Motor neuron (in vitro differentiated cells): ENCODE results near the gene OLFM2. TPM values are rescaled to one million over a fixed set of nuclear protein-coding genes. Genes with fewer than 3 reads are reported as not detected.
"Not testable (repeated sequence)": the region's sequence is repeated elsewhere in the genome, so short reads cannot be mapped to it uniquely, and the experiment has no call there.

Experiments
- ATAC-seq, 8 experiments: fragments of 200-7000 bp; cut with Tn5 transposase; replicated peaks in 6 of 8; 2 replicates each; pipeline ENCODE4 v1.8.0; 2021; ENCODE audit warnings: mild to moderate bottlenecking in 8 of 8, moderate library complexity in 8 of 8
- H3K27ac ChIP-seq, 2 donors: fragments of 250-450 bp; sonication (Bioruptor Pico); 2 replicates each; pipeline ENCODE4 v1.9.0; 2021; ENCODE audit warnings: antibody characterized with exemption in 2 of 2, mild to moderate bottlenecking in 2 of 2, moderate library complexity in 1 of 2
- H3K4me1 ChIP-seq, 2 donors: fragments of 250-450 bp; sonication (Bioruptor Pico); replicated peaks in 1 of 2; 2 replicates each; pipeline ENCODE4 v1.6.1; 2021; ENCODE audit warnings: antibody characterized with exemption in 2 of 2, mild to moderate bottlenecking in 2 of 2, moderate library complexity in 1 of 2
- H3K4me3 ChIP-seq, 5 donors: fragments of 250-450 bp; sonication (Bioruptor Pico); 2 replicates each; pipeline ENCODE4 v1.9.0; 2021; ENCODE audit warnings: antibody characterized with exemption in 5 of 5, mild to moderate bottlenecking in 5 of 5, moderate library complexity in 4 of 5
- WGBS, 10 experiments: fragments of 450-650 bp; shearing (Covaris generic); methylation state at CpG; one replicate each; pipeline ENCODE4 v1.0.0; 2022; 5-methylcytosine and 5-hydroxymethylcytosine counted together
- in situ Hi-C, 9 experiments: fragments of 400-800 bp; cut with MboI; loops; one replicate each; pipeline ENCODE4 v1.15.0; 2021; ENCODE audit warnings: low sequenced_read_pairs in 9 of 9, low pct_unique_long_range_greater_than_20kb in 2 of 9; ENCODE audit not compliant: unreplicated experiment in 9 of 9
- total RNA-seq, 8 experiments: library from RNA; unstranded; fragments of 300-600 nt; gene quantifications; 2 replicates each; pipeline versions ENCODE4 v1.2.3 to v1.2.4, GENCODE V29; 2022

Gene OLFM2
- total RNA-seq, 8 experiments from 2014 or later = 2.1 to 53.1 (median 32.9) TPM

DNA sequence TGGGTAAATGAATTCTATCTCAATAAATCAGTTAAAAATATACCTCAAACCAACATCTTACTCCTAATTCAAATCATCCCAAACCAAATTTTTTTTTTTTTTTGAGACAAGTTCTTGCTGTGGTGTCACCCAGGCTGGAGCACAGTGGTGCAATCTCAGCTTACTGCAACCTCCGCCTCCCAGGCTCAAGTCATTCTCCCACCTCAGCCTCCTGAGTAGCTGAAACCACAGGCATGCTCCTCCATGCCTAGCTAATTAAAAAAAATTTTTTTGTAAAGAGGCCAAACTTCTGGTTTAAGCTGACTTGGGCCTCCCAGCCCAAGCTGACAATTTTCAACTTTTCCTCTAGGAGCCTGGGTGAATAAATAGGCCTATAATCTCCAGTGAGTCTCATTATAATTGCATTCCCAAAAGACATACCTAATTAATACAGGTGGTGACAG, 22.1 kb upstream of the OLFM2 start:
- Histone ChIP-seq H3K4me1 (no peaks in the 10 kb centered on the region), H3K27ac (no peak overlapping the region), H3K4me3 (no peak overlapping the region)
- ATAC-seq = peak in 2 of 8 experiments; percentile 56 to 74
- in situ Hi-C loops = no loop called here
- 0 to 78% (median 7%) methylated on average over 1 of the region's 1 CpG; no CpG with 5 or more reads in 5 of the 10 experiments for WGBS, 10 experiments

DNA sequence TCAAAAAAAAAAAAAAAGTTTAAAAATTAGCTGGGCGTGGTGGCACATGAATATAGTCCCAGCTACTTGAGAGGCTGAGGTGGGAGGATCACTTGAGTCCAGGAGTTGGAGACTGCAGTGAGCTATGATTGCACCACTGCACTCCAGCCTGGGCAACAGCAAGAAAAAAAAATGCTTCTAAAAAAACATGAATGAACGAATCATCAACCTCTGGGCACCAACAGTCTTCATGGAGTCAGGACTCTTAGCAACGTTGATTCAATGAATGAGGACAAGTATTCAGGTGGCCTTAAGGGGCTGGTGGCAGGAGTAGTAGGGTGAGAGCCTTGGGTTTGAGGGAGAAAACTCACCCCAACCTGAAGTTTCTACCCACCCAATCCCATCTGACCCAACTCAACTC, 20.6 kb upstream of the OLFM2 start:
- in situ Hi-C loops = no loop called here
- no peak overlapping the region for H3K4me3 ChIP-seq
- no peak overlapping the region for H3K27ac ChIP-seq
- WGBS, 10 experiments = 36 to 92% (median 66%) methylated on average over 2 to 3 of the region's 3 CpGs; no CpG with 5 or more reads in 2 of the 10 experiments
- H3K4me1 ChIP-seq = no peaks in the 10 kb centered on the region
- no peak for ATAC-seq

DNA sequence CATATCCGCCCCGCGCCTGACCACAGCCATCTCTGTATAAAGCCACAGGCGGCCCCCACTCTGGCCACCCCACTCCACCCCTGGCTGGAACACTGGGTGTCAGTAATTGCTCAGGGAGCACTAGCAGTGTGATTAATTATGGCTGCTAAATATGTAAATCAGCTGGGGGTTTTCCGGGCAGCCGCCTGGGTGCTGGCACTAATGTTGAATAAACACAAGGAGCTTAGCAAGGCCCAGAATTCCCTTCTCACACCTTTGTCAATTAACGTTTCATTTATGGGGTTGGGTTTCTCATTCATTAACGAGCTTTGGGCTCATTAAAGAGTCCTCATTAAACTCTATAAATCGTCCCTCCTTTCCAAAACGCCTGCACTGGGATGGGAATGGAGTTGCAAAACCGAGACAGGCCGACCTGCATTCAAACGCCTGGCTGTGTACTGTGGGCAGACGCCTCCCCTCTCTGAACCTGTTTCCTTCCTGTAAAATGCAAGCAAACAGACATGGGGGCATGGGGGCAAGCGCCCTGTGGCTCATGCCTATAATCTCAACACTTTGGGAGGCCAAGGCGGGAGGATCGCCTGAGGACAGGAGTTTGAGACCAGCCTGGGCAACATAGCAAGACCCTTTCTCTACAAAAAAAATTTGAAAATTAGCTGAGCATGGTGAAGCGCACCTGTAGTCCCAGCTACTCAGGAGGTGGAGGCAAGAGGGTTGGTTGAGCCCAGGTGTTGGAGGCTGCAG, 17.7 kb upstream of the OLFM2 start:
- H3K4me1 ChIP-seq = no peaks in the 10 kb centered on the region
- WGBS, 10 experiments = 37 to 82% (median 70%) methylated on average over 2 to 12 of the region's 18 CpGs; no CpG with 5 or more reads in 3 of the 10 experiments
- in situ Hi-C loops = no loop called here
- no peak overlapping the region for H3K27ac ChIP-seq
- ATAC-seq = no peak
- H3K4me3 ChIP-seq = no peak overlapping the region

DNA sequence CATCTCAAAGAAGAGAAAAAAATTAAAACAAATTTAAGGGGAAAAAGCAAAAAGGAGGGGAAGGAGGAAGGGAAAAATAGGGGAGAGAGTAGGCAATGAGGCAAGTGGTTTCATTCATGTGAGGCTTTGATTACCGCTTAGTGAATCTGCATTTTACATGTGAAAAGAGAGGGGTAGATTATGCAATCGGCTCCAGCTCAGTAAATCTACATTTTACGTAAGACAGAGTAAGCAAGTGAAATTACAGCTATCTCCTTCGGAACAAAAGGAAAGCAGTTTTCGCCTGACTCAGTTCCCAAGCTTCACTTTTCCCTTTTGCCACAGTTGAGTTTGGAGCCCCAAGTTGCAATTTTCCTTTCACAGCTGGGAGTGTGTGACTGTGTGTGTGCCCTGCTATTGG, 16.0 kb upstream of the OLFM2 start:
- Histone ChIP-seq H3K4me3 (no peak overlapping the region), H3K27ac (peak overlapping the region in 1 of 2 donors; percentile 52), H3K4me1 (no peaks in the 10 kb centered on the region)
- peak in 4 of 8 experiments; percentile 39 to 73 (median 53) for ATAC-seq
- in situ Hi-C loops = no loop called here
- WGBS, 10 experiments = 3 to 63% (median 36%) methylated on average over 1 to 5 of the region's 5 CpGs

DNA sequence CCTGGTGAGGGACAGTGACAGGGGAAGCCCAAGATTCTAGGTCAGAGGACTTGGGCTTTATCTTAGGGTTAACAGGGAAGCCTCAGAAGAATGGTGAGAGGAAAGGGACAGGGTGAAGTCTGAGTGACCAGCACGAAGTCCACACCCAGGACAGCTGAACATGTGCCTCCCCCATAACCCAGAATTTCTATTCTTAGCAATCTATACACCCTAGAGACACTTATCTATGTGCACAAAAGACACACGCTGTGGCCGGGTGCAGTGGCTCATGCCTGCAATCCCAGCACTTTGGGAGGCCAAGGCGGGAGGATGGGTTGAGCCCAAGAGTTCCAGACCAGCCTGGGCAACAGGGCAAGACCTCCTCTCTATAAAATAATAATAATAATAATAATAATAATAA, 11.1 kb upstream of the OLFM2 start:
- no peak for ATAC-seq
- WGBS, 10 experiments = 47 to 100% (median 60%) methylated on average over 1 to 4 of the region's 4 CpGs; no CpG with 5 or more reads in 4 of the 10 experiments
- H3K4me1 ChIP-seq = peaks cover 9 to 11% of the 10 kb centered on the region in 2 donors
- no peak overlapping the region for H3K27ac ChIP-seq
- in situ Hi-C loops = loop anchor here in 6 of 9 experiments (25.0 kb wide), 4 partner anchors 90 to 440 kb away; partner anchors contain the start of genes S1PR2 (in 3 of the 6), ICAM1 (in 1 of the 6), MRPL4 (in 1 of the 6) and TYK2 (in 1 of the 6)
- H3K4me3 ChIP-seq = no peak overlapping the region

DNA sequence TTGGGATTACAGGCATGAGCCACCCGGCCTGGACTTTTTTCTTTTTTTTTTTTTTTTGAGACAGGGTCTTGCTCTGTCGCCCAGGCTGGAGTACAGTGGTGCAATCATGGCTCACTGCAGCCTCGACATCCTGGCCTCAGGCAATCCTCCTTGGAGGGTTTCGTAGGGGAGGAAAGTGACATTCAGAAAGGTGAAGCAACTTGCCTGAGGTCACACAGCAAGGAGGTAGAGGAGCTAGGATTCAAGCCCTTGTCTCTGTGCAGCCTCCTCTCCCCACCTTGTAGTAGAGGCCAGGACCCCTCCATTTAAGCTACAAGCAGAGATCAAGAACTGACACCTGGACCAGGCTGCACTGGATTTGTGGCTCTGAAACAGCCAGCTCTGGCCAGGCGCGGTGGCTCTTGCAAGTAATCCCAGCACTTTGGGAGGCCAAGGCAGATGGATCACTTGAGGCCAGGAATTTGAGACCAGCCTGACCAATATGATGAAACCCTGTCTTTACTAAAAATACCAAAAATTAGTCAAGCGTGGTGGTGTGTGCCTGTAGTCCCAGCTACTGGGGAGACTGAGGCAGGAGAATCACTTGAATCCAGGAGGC, 10.3 kb upstream of the OLFM2 start:
- not testable (repeated sequence) for H3K4me3 ChIP-seq, H3K27ac ChIP-seq, ATAC-seq
- in situ Hi-C loops = loop anchor here in 6 of 9 experiments (25.0 kb wide), 4 partner anchors 91 to 441 kb away; partner anchors contain the start of genes S1PR2 (in 3 of the 6), ICAM1 (in 1 of the 6), MRPL4 (in 1 of the 6) and TYK2 (in 1 of the 6)
- WGBS, 10 experiments = 57 to 100% (median 86%) methylated on average over 1 to 5 of the region's 7 CpGs; no CpG with 5 or more reads in 2 of the 10 experiments
- H3K4me1 ChIP-seq = peaks cover 9 to 11% of the 10 kb centered on the region in 2 donors

DNA sequence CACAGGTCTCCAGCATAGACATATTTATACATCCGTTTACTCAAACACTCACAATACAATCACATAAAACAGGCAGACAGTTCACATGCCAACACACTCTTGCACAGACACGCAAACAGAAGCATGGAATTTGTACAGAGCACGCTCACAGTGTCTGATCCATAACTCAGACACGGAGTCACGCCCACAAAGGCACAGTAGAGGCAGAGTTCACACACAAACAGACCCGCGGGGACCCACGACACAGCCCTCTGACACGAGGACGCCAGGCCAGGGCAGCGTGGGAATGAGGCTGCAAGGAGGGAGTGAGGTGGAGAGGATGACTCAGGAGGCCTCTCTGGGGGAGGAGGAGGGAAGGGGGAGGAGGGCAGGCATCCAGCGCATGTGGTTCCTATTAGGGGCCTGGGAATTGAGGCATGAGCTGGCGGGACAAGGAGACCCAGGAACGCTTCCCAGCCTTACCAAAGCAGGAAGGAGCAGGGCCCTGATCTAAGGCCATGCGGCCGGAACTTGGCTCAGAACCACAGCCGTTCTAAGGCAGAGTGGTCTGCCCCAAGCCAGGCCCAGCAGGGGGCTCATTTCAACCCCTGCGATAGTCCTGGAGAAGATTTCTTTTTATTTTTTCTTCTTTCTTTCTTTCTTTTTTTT, 9.1 kb upstream of the OLFM2 start:
- 0 to 50% (median 40%) methylated on average over 1 to 4 of the region's 18 CpGs; no CpG with 5 or more reads in 5 of the 10 experiments for WGBS, 10 experiments
- Histone ChIP-seq H3K4me1 (peaks cover 9 to 11% of the 10 kb centered on the region in 2 donors), H3K4me3 (no peak overlapping the region), H3K27ac (peak overlapping the region in 1 of 2 donors; percentile 58)
- peak; percentile 94 to 98 (median 97) for ATAC-seq
- in situ Hi-C loops = loop anchor here in 6 of 9 experiments (25.0 kb wide), 4 partner anchors 92 to 442 kb away; partner anchors contain the start of genes S1PR2 (in 3 of the 6), ICAM1 (in 1 of the 6), MRPL4 (in 1 of the 6) and TYK2 (in 1 of the 6)

DNA sequence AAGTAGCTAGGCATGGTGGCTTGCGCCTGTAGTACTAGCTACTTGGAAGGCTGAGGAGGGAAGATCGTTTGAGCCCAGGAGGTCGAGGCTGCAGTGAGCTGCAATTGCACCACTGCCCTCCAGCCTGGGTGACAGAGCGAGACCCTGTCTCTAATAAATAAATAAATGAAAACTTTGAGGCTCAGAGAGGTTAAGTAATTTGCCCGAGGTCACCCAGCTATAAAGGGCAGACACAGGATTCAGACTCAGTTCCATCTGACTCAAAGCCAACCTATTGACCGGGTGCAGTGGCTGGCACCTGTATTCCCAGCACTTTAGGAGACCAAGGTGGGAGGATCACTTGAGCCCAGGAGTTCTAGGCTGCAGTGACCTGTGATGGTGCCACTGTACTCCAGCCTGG, 7.4 kb upstream of the OLFM2 start:
- 66 to 100% (median 84%) methylated on average over 1 to 5 of the region's 6 CpGs; no CpG with 5 or more reads in 3 of the 10 experiments for WGBS, 10 experiments
- Histone ChIP-seq H3K4me1 (peaks cover 9 to 11% of the 10 kb centered on the region in 2 donors), H3K27ac (no peak overlapping the region), H3K4me3 (no peak overlapping the region)
- in situ Hi-C loops = loop anchor here in 6 of 9 experiments (25.0 kb wide), 4 partner anchors 94 to 444 kb away; partner anchors contain the start of genes S1PR2 (in 3 of the 6), ICAM1 (in 1 of the 6), MRPL4 (in 1 of the 6) and TYK2 (in 1 of the 6)
- no peak for ATAC-seq

DNA sequence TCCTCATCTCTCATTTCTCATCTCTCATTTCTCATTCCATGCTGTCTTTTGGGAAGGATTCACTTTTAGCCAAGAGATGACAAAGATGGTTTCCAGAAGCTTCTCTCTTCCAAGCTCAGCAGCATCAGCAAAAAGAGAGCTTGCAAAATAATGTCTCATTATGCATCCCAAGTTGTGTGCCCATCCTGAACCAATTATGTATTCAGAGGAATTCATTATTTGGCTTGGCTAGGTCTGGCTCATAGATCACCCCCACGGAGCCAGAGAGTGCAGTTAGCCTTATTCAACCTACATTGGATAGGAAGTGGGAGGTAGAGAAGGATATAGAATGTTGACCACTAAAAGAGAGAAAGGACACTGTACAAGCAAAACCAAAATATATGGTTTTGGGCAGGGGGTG, 5.4 kb upstream of the OLFM2 start:
- Histone ChIP-seq H3K4me1 (peaks cover 9 to 11% of the 10 kb centered on the region in 2 donors), H3K4me3 (no peak overlapping the region), H3K27ac (no peak overlapping the region)
- ATAC-seq = no peak
- WGBS, 10 experiments = 0 to 100% (median 38%) methylated on average over 1 of the region's 1 CpG; no CpG with 5 or more reads in 6 of the 10 experiments
- in situ Hi-C loops = loop anchor here in 6 of 9 experiments (25.0 kb wide), 4 partner anchors 96 to 446 kb away; partner anchors contain the start of genes S1PR2 (in 3 of the 6), ICAM1 (in 1 of the 6), MRPL4 (in 1 of the 6) and TYK2 (in 1 of the 6)

DNA sequence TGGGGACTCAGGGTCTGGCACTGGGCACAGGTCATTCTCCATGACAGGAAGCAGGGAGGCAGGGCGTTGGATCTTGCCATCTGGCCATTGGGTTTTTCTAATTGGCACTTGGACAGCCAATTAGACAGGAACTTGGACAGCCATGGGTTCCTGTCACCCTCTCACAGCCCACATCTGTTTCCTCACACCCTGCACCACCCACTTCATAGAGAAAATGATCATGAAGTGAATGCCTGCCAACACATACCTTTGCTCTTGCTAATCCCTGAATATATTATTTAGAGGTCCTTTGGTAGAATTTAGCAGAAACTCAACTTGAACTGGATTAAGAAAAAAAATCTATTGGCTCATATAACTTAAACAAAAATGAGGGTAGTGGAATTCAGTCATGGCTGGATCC, 4.9 kb upstream of the OLFM2 start:
- Histone ChIP-seq H3K4me1 (peaks cover 9 to 14% of the 10 kb centered on the region in 2 donors), H3K27ac (no peak overlapping the region), H3K4me3 (no peak overlapping the region)
- ATAC-seq = no peak
- 0 to 67% (median 13%) methylated on average over 1 of the region's 1 CpG; no CpG with 5 or more reads in 4 of the 10 experiments for WGBS, 10 experiments
- in situ Hi-C loops = loop anchor here in 6 of 9 experiments (25.0 kb wide), 4 partner anchors 96 to 446 kb away; partner anchors contain the start of genes S1PR2 (in 3 of the 6), ICAM1 (in 1 of the 6), MRPL4 (in 1 of the 6) and TYK2 (in 1 of the 6)

DNA sequence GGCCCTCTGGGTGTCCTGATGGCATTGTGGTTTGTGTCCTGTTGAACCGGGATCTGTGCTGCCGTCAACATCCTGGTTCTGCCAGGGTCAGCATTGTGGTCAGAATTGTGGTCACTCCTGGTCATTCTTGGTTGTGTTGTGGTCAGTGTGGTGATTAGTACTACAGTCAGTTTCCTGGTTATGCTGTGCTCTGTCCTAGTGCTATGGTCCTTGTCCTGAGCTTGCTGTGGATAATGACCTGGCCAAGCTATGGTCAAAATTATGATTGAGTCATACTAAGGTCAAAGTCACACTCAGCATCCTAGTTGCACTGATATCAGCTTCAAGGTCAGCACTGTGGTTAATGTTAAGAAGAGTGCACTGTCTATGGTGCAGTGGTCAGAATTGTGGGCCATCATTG, 4.5 kb upstream of the OLFM2 start:
- in situ Hi-C loops = loop anchor here in 6 of 9 experiments (25.0 kb wide), 4 partner anchors 97 to 447 kb away; partner anchors contain the start of genes S1PR2 (in 3 of the 6), ICAM1 (in 1 of the 6), MRPL4 (in 1 of the 6) and TYK2 (in 1 of the 6)
- Histone ChIP-seq H3K27ac (no peak overlapping the region), H3K4me3 (no peak overlapping the region), H3K4me1 (peaks cover 7 to 10% of the 10 kb centered on the region in 2 donors)
- ATAC-seq = no peak
- WGBS, 10 experiments = 80 to 100% (median 95%) methylated on average over 1 to 2 of the region's 2 CpGs; no CpG with 5 or more reads in 6 of the 10 experiments
